IPS-20b (cell line): Measurements from ENCODE around the gene HIPK3.

Experiments
- H3K27ac ChIP-seq: one replicate; pipeline ENCODE4 v1.5.1; 2013; ENCODE audit warnings: low read length
- H3K27me3 ChIP-seq: 2 replicates; pipeline ENCODE4 v1.6.1; 2013; ENCODE audit warnings: mild to moderate bottlenecking, low read length, inconsistent platforms; ENCODE audit not compliant: insufficient read depth
- H3K36me3 ChIP-seq: 2 replicates; pipeline ENCODE4 v1.6.1; 2013; ENCODE audit warnings: low read depth, mild to moderate bottlenecking, inconsistent platforms, low read length, moderate library complexity; ENCODE audit not compliant: insufficient read depth
- H3K4me1 ChIP-seq: 2 replicates; pipeline ENCODE4 v1.6.1; 2013; ENCODE audit warnings: mild to moderate bottlenecking, control low read depth, inconsistent platforms, low read length, moderate library complexity; ENCODE audit not compliant: insufficient read depth
- H3K4me3 ChIP-seq: 2 replicates; pipeline ENCODE4 v1.5.1; 2013; ENCODE audit warnings: mild to moderate bottlenecking, low read length, inconsistent platforms
- H3K9ac ChIP-seq: 2 replicates; pipeline ENCODE4 v1.6.1; 2013; ENCODE audit warnings: low read depth, mild to moderate bottlenecking, inconsistent platforms, low read length, moderate library complexity
- H3K9me3 ChIP-seq: 2 replicates; pipeline ENCODE4 v1.6.1; 2013; ENCODE audit warnings: mild to moderate bottlenecking, low read depth, low read length, inconsistent platforms; ENCODE audit not compliant: insufficient read depth

HIPK3 gene

DNA sequence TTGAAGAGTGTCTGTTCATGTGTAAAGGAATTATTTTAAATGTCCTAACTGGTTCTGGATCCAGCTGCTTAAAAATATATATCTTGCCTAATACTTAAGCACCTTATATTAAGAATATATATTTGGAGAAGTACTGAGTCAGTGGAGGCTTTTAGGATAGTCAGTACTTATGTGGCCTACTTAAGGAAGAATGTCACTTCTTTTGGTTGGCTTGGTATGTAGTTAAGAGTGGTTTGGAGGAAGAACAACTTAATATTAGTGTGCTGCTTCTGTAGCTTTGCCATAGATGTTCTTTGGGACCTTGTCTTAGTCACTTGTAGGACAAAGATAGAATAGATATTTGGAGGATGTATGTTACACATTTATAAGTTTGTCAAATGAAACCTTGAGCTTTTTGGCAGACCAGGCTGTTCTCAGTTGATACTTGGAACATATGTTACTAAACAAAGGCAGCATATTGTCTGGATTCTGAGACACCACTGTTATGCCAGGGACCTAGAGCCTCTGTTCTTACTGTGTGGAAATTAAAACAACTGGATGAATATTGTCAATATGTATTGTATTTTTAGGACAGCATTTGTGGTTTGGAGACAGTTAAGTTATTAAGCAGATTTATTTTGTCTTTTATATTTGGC is 4.9 kb downstream of the HIPK3 start:
- no peaks in the 10 kb centered on the region for H3K36me3 ChIP-seq
- no peaks in the 10 kb centered on the region for H3K27me3 ChIP-seq
- H3K9me3 ChIP-seq = no peaks in the 10 kb centered on the region
- H3K4me1 ChIP-seq = peaks cover 4% of the 10 kb centered on the region; the same call in 1 of the 2 replicates
- H3K27ac ChIP-seq = no peak overlapping the region
- H3K9ac ChIP-seq = no peak overlapping the region
- no peak overlapping the region for H3K4me3 ChIP-seq

GRCh38 chr11:33263549-33263948 is 6.4 kb downstream of the HIPK3 start:
- H3K4me3 ChIP-seq = no peak overlapping the region
- H3K36me3 ChIP-seq = no peaks in the 10 kb centered on the region
- no peaks in the 10 kb centered on the region for H3K27me3 ChIP-seq
- no peak overlapping the region for H3K9ac ChIP-seq
- no peak overlapping the region for H3K27ac ChIP-seq
- H3K9me3 ChIP-seq = no peaks in the 10 kb centered on the region
- H3K4me1 ChIP-seq = peaks cover 4% of the 10 kb centered on the region; the same call in 1 of the 2 replicates

- Histone ChIP-seq H3K9ac (no peak overlapping the region), H3K4me1 (peaks cover under 1% of the 10 kb centered on the region; the same call in 1 of the 2 replicates), H3K9me3 (no peaks in the 10 kb centered on the region), H3K27ac (no peak overlapping the region), H3K27me3 (no peaks in the 10 kb centered on the region), H3K4me3 (no peak overlapping the region), H3K36me3 (no peaks in the 10 kb centered on the region)
Observed at GRCh38 chr11:33264926-33265325, 7.7 kb downstream of the HIPK3 start.

DNA sequence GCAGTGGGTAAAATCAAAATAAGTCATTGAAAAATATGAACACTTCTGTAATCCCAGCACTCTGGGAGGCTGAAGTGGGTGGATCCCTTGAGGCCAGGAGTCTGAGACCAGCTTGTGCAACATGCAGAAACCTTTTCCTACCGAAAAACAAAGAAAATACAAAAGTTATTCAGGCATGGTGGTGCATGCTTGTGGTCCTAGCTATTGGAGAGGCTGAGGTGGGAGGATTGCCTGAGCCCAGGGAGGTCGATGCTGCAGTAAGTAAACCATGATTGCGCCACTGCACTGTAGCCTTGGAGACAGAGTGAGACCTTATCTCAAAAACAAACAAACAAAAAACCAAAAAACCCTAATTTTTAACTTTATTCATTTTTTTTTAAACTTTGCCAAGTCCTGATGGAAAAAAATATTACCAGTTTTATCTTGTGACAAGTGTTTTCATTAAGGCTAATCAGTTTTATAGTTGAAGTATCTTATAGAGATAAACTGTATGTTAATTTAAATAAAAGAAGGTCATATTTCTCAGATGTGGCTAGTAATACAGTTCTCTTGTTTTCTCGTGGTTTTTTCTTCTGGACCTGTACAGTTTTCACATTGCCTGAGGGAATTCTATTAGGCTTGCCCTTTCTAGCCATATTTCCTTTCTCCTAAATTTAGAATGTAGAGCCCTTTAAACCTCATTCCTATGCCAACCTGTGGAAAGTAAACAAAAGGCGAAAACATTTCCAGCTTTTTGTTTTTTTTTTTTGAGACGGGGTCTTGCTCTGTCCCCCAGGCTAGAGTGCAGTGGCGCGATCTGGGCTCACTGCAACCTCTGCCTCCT is 9.4 kb downstream of the HIPK3 start:
- Histone ChIP-seq H3K27ac (no peak overlapping the region), H3K4me3 (no peak overlapping the region)

GRCh38 chr11:33268945-33269540 is 11.9 kb downstream of the HIPK3 start:
- no peaks in the 10 kb centered on the region for H3K36me3 ChIP-seq
- no peaks in the 10 kb centered on the region for H3K9me3 ChIP-seq
- no peaks in the 10 kb centered on the region for H3K27me3 ChIP-seq
- H3K27ac ChIP-seq = no peak overlapping the region
- no peak overlapping the region for H3K4me3 ChIP-seq
- no peaks in the 10 kb centered on the region for H3K4me1 ChIP-seq
- H3K9ac ChIP-seq = no peak overlapping the region

More for the DNA sequence above, 9.4 kb downstream of the HIPK3 start:
- no peaks in the 10 kb centered on the region for H3K4me1 ChIP-seq
- no peaks in the 10 kb centered on the region for H3K27me3 ChIP-seq
- H3K9ac ChIP-seq = no peak overlapping the region
- H3K9me3 ChIP-seq = no peaks in the 10 kb centered on the region
- H3K36me3 ChIP-seq = no peaks in the 10 kb centered on the region

DNA sequence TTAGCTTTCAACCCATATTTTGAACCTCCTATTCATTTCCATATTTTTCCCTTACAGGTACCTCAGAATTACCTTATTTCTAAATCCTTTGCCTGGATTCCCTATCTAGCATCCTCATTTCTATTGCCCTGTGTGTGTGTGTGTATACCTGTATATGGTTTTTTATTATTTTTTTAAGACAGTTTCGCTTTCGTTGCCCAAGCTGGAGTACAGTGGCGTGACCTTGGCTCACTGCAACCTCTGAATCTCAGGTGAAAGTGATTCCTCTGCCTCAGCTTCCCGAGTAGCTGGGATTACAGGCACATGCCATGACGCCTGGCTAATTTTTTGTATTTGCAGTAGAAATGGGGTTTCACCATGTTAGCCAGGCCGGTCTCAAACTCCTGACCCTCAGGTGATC is 12.6 kb downstream of the HIPK3 start:
- Histone ChIP-seq H3K9me3 (no peaks in the 10 kb centered on the region), H3K27me3 (no peaks in the 10 kb centered on the region), H3K4me3 (no peak overlapping the region), H3K36me3 (no peaks in the 10 kb centered on the region), H3K9ac (no peak overlapping the region), H3K27ac (no peak overlapping the region), H3K4me1 (no peaks in the 10 kb centered on the region)

DNA sequence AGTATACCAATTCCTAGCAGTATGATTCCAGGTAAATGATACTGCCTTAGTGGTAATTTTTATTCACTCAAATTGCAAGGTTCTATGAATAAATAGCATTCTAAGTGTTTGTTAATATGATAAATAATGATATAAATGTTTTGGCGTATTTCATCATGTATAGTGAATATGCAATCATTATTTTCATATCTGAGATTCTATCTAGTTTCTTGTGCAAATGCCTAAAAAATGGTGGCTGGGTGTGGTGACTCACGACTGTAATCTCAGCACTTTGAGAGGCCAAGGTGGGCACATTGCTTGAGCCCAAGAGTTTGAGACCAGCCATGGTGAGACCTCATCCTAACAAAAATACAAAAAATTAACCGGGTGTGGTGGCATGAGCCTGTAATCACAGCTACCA is 13.9 kb downstream of the HIPK3 start:
- H3K27me3 ChIP-seq = no peaks in the 10 kb centered on the region
- no peak overlapping the region for H3K4me3 ChIP-seq
- no peak overlapping the region for H3K9ac ChIP-seq
- H3K4me1 ChIP-seq = no peaks in the 10 kb centered on the region
- no peaks in the 10 kb centered on the region for H3K36me3 ChIP-seq
- H3K9me3 ChIP-seq = no peaks in the 10 kb centered on the region
- no peak overlapping the region for H3K27ac ChIP-seq

DNA sequence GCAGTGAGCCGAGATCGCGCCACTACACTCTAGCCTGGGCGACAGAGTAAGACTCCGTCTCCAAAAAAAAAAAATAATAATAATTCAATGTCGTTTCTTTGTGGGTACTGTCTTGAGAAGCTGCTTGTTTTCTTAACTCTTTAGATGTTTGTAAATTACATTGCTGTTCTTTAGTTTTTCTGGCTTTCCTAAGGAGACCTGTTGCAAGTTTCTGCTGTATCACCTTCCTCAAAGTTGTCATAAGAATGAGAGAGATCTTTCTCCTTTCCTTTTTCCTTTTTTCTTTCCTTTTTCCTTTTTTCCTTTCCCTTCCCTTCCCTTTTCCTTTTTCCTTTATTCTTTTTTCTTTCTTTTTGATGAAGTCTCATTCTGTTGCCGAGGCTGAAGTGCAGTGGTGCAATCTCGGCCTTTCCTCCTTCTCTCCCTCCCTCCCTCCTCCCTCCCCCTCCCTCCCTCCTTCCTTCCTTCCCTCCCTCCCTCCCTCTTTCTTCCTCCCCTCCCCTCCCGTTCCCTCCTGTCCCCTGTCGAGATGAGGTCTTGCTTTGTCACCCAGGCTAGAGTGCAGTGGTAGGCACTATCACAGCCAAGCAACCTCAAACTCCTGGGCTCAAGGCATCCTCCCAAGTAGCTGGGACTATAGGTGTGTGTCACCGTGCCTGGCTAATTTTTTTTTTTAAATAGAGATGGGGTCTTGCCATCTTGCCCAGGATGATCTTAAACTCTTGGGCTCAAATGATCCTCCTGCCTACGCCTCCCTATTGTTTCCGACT is 15.3 kb downstream of the HIPK3 start:
- Histone ChIP-seq H3K36me3 (no peaks in the 10 kb centered on the region), H3K27ac (no peak overlapping the region), H3K27me3 (no peaks in the 10 kb centered on the region), H3K4me1 (no peaks in the 10 kb centered on the region), H3K4me3 (no peak overlapping the region), H3K9ac (no peak overlapping the region), H3K9me3 (no peaks in the 10 kb centered on the region)

DNA sequence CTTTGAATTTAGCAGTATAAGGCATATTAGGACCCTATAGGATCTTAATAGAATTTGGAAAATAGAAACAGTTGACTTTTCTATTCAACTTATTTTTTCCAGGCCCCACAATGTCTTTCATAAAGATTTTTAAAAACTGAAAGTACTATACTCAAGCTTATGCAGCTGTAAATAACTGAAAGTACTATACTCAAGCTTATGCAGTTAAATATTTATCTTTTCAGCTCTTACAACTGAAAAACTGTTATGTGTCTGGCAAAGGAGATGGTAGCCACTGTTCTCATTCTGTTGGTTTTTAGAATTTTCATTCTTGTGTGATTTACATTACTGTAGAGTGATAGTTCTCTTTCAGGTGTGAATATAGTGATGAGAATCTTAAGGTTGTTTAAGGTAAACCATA is 16.5 kb downstream of the HIPK3 start:
- H3K36me3 ChIP-seq = no peaks in the 10 kb centered on the region
- no peaks in the 10 kb centered on the region for H3K4me1 ChIP-seq
- H3K9me3 ChIP-seq = no peaks in the 10 kb centered on the region
- no peaks in the 10 kb centered on the region for H3K27me3 ChIP-seq
- H3K4me3 ChIP-seq = no peak overlapping the region
- H3K27ac ChIP-seq = no peak overlapping the region
- H3K9ac ChIP-seq = no peak overlapping the region

GRCh38 chr11:33280411-33280810 is 23.2 kb downstream of the HIPK3 start:
- H3K4me1 ChIP-seq = no peaks in the 10 kb centered on the region
- H3K36me3 ChIP-seq = no peaks in the 10 kb centered on the region
- H3K27ac ChIP-seq = no peak overlapping the region
- no peak overlapping the region for H3K4me3 ChIP-seq
- H3K9me3 ChIP-seq = no peaks in the 10 kb centered on the region
- H3K27me3 ChIP-seq = no peaks in the 10 kb centered on the region
- H3K9ac ChIP-seq = no peak overlapping the region

- Histone ChIP-seq H3K27me3 (no peaks in the 10 kb centered on the region), H3K9me3 (no peaks in the 10 kb centered on the region), H3K4me1 (no peaks in the 10 kb centered on the region), H3K36me3 (no peaks in the 10 kb centered on the region), H3K27ac (no peak overlapping the region), H3K9ac (no peak overlapping the region), H3K4me3 (no peak overlapping the region)
Observed at GRCh38 chr11:33281758-33282157, 24.6 kb downstream of the HIPK3 start.
